NB4 (cell line): ENCODE measurements around the gene MAN2A2.
A peak's percentile ranks its signal among the peaks of the same experiment; 100 is the strongest.

Experiments used
- MAX ChIP-seq: IDR thresholded peaks from 2 replicates; pipeline ENCODE4 v1.6.1; 2011; ENCODE audit warnings: low read depth, low read length
- MYC ChIP-seq: IDR thresholded peaks from 2 replicates; pipeline ENCODE4 v1.6.1; 2011; ENCODE audit warnings: low read depth, low read length
- POLR2A ChIP-seq: IDR thresholded peaks from 2 replicates; pipeline ENCODE4 v1.6.1; 2011; ENCODE audit warnings: mild to moderate bottlenecking; ENCODE audit not compliant: insufficient read length; ENCODE audit errors: extremely low read depth
- TF ChIP-seq, protein P1 (sequence below): IDR thresholded peaks from one replicate; pipeline ENCODE4 v1.5.1; 2012; ENCODE audit warnings: low read depth, low read length

GRCh38 chr15:90869601-90870353 is 33.3 kb upstream of the MAN2A2 start:
- TF ChIP-seq POLR2A (no peak), MAX (peak; percentile 22; the same call in 1 of the 2 replicates), MYC (no peak; the same call in none of the 2 replicates)
- TF ChIP-seq, protein P1, sequence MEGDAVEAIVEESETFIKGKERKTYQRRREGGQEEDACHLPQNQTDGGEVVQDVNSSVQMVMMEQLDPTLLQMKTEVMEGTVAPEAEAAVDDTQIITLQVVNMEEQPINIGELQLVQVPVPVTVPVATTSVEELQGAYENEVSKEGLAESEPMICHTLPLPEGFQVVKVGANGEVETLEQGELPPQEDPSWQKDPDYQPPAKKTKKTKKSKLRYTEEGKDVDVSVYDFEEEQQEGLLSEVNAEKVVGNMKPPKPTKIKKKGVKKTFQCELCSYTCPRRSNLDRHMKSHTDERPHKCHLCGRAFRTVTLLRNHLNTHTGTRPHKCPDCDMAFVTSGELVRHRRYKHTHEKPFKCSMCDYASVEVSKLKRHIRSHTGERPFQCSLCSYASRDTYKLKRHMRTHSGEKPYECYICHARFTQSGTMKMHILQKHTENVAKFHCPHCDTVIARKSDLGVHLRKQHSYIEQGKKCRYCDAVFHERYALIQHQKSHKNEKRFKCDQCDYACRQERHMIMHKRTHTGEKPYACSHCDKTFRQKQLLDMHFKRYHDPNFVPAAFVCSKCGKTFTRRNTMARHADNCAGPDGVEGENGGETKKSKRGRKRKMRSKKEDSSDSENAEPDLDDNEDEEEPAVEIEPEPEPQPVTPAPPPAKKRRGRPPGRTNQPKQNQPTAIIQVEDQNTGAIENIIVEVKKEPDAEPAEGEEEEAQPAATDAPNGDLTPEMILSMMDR: no peak
